ENCODE measurements around the gene CDC42BPG. TPM values are rescaled to one million over a fixed set of nuclear protein-coding genes. Genes with fewer than 3 reads are reported as not detected.

Gene CDC42BPG
- total RNA-seq, 1 experiment from 2014 or later, result 24.9 TPM

DNA sequence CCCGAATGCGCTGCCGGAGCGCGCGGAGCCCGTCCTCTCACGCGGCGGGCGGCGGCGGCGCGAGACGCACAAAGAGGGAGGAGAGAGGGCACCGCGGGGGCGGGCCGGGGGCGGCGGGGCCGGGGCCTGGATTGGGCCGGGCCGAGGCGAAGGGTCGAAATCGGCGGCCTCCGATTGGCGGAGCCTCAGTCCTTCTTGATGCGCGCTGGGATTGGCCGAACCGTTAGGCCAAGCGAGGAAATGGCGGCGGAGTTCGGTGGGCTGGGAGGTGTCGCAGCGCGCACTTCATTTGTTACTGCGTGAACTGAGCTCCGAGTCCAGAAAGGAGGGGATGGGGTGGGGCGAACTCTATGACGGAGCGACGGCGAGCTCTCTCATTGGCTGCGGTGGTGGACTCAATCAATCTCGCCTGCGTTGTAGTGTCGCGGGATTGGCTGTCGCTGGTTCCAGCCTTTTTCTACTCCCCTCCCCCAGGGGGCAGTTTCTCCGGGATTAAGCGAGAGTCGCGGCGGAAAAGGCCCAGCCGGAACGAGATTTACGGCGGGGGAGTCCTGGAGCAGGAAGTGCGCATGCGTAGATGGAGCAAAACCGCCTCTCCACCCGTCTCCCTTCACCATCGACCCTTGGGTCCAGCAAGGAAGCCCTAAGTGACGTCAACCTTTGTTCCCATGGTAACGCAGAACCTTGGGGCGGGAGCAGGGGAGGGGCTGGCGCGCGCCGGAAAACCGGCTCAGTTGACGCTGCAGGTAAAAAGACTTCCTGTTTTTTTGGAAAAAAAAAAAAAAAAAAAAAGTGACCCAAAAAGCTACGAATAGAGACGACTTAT is 65.8 kb downstream of the CDC42BPG start, which contains the start of gene SF1:
TSS of gene SF1 (minus strand) at position 70 of the 826 bp plus-strand sequence. CDS start 150 bp downstream, outside the sequence.
- no peak within 1 kb of the TSS for H4K5ac ChIP-seq (ENCODE audit: insufficient read length, low read depth, low read length)
- no peak within 1 kb of the TSS for H2BK12ac ChIP-seq (ENCODE audit: insufficient read length, low read depth, low read length)
- H3K4me3 Mint-ChIP-seq, result peak within 1 kb of the TSS; percentile 90 to 95
- no peaks in the 10 kb centered on the region for H4K20me1 ChIP-seq (ENCODE audit: control insufficient read depth, insufficient read depth, insufficient read length)
- H3K79me1 ChIP-seq (ENCODE audit: insufficient read depth, low read depth, low read length, poor library complexity, severe bottlenecking), result peaks cover 3% of the 10 kb centered on the region
- H3K4me1 Mint-ChIP-seq, result peaks cover 23 to 39% of the 10 kb centered on the region in 2 experiments
- WGBS (ENCODE audit: extremely low coverage, insufficient read length, low lambda C conversion rate), result no CpG with 5 or more reads among the region's 80 CpGs
- H3K27ac ChIP-seq (ENCODE audit: insufficient read length, low read depth, low read length), result peak within 1 kb of the TSS; percentile 42
- H3K18ac ChIP-seq (ENCODE audit: insufficient read length, low read depth, low read length), result peak within 1 kb of the TSS; percentile 92
- H2AK5ac ChIP-seq (ENCODE audit: insufficient read length, low read length), result no peak within 1 kb of the TSS
- peak within 1 kb of the TSS; percentile 96 for H3K14ac ChIP-seq (ENCODE audit: insufficient read depth, low read length)
- H3K79me2 ChIP-seq (ENCODE audit: insufficient read depth, low read length), result peaks cover 23% of the 10 kb centered on the region
- no peak within 1 kb of the TSS for H2BK5ac ChIP-seq (ENCODE audit: insufficient read length, low read length)
- no peak within 1 kb of the TSS for H4K91ac ChIP-seq (ENCODE audit: insufficient read length, low read depth, low read length)
- DNase-seq, result peak; percentile 99
- peak within 1 kb of the TSS; percentile 87 for H3K9ac ChIP-seq (ENCODE audit: extremely low read depth, insufficient read length, low read length)
- no peaks in the 10 kb centered on the region for H3K4me1 ChIP-seq (ENCODE audit: insufficient read depth, low read length)
- H2BK15ac ChIP-seq (ENCODE audit: low read depth, low read length), result no peak within 1 kb of the TSS
- TF ChIP-seq, protein P1, sequence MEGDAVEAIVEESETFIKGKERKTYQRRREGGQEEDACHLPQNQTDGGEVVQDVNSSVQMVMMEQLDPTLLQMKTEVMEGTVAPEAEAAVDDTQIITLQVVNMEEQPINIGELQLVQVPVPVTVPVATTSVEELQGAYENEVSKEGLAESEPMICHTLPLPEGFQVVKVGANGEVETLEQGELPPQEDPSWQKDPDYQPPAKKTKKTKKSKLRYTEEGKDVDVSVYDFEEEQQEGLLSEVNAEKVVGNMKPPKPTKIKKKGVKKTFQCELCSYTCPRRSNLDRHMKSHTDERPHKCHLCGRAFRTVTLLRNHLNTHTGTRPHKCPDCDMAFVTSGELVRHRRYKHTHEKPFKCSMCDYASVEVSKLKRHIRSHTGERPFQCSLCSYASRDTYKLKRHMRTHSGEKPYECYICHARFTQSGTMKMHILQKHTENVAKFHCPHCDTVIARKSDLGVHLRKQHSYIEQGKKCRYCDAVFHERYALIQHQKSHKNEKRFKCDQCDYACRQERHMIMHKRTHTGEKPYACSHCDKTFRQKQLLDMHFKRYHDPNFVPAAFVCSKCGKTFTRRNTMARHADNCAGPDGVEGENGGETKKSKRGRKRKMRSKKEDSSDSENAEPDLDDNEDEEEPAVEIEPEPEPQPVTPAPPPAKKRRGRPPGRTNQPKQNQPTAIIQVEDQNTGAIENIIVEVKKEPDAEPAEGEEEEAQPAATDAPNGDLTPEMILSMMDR (conservative IDR thresholded peaks at IDR 0.05), result peak; percentile 19; the same call in 2 of the 3 replicates
- no peak within 1 kb of the TSS for H2BK20ac ChIP-seq (ENCODE audit: low read depth, low read length, poor library complexity, severe bottlenecking)
- H2AFZ ChIP-seq (ENCODE audit: low read length), result no peak within 1 kb of the TSS
- no peak within 1 kb of the TSS for H3K23ac ChIP-seq (ENCODE audit: insufficient read length, low read depth, low read length)
- no peaks in the 10 kb centered on the region for H3K23me2 ChIP-seq (ENCODE audit: insufficient read length, low read depth, low read length, poor library complexity, severe bottlenecking)
- H3K56ac ChIP-seq (ENCODE audit: insufficient read length, low read depth, low read length), result no peak within 1 kb of the TSS
- H2BK120ac ChIP-seq (ENCODE audit: low read depth, low read length, poor library complexity, severe bottlenecking), result no peak within 1 kb of the TSS
- H3T11ph ChIP-seq (ENCODE audit: low read length), result no peak within 1 kb of the TSS
- no peak within 1 kb of the TSS; the same call in 1 of the 2 replicates for H3K4ac ChIP-seq (ENCODE audit: low read depth, low read length)
- H3K9me3 Mint-ChIP-seq, result no peaks in the 10 kb centered on the region; a peak in 1 of 5 replicates
- H4K8ac ChIP-seq (replicated peaks; ENCODE audit: insufficient read length, low read depth, low read length), result no peak within 1 kb of the TSS
- peak within 1 kb of the TSS; percentile 81 for H3K4me2 ChIP-seq (ENCODE audit: insufficient read depth, insufficient read length, low read length)
- H3K27me3 Mint-ChIP-seq (ENCODE audit: low read depth), result no peaks in the 10 kb centered on the region
- no peaks in the 10 kb centered on the region for H3K27me3 ChIP-seq (ENCODE audit: insufficient read depth, low read length)
- H3K27ac Mint-ChIP-seq, result peak within 1 kb of the TSS; percentile 98 to 100 (median 99)
- peaks cover 36 to 42% (median 39%) of the 10 kb centered on the region in 3 experiments for H3K36me3 Mint-ChIP-seq (ENCODE audit: insufficient read depth in 1 of 3, low read depth in 3 of 3)
- H3K9me3 ChIP-seq (ENCODE audit: control insufficient read depth, low read depth, low read length), result no peaks in the 10 kb centered on the region
